22Rv1 (cell line): Measurements from ENCODE around the gene FARSA.

Experiments used
- ZFX ChIP-seq: fragments of 450-650 bp; IDR thresholded peaks from 2 replicates; pipeline ENCODE4 v1.6.1; 2017; ENCODE audit warnings: antibody characterized with exemption, borderline replicate concordance
- TF ChIP-seq, protein P1 (sequence below): fragments of 450-650 bp; IDR thresholded peaks from 2 replicates; pipeline ENCODE4 v1.5.1; 2017; ENCODE audit warnings: mild to moderate bottlenecking

GRCh38 chr19:12937093-12937926 lies 3.8 kb upstream of the FARSA start:
- TF ChIP-seq, protein P1, sequence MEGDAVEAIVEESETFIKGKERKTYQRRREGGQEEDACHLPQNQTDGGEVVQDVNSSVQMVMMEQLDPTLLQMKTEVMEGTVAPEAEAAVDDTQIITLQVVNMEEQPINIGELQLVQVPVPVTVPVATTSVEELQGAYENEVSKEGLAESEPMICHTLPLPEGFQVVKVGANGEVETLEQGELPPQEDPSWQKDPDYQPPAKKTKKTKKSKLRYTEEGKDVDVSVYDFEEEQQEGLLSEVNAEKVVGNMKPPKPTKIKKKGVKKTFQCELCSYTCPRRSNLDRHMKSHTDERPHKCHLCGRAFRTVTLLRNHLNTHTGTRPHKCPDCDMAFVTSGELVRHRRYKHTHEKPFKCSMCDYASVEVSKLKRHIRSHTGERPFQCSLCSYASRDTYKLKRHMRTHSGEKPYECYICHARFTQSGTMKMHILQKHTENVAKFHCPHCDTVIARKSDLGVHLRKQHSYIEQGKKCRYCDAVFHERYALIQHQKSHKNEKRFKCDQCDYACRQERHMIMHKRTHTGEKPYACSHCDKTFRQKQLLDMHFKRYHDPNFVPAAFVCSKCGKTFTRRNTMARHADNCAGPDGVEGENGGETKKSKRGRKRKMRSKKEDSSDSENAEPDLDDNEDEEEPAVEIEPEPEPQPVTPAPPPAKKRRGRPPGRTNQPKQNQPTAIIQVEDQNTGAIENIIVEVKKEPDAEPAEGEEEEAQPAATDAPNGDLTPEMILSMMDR, result no peak
- no peak for TF ChIP-seq ZFX
